Measurements from ENCODE around the gene PRR3.
A peak's percentile ranks its signal among the peaks of the same experiment; 100 is the strongest.
"Not testable (repeated sequence)": the region's sequence is repeated elsewhere in the genome, so short reads cannot be mapped to it uniquely, and the experiment has no call there.

Gene PRR3
- total RNA-seq, result 2.1 to 7.1 (median 4.7) reads per million in 18 experiments

DNA sequence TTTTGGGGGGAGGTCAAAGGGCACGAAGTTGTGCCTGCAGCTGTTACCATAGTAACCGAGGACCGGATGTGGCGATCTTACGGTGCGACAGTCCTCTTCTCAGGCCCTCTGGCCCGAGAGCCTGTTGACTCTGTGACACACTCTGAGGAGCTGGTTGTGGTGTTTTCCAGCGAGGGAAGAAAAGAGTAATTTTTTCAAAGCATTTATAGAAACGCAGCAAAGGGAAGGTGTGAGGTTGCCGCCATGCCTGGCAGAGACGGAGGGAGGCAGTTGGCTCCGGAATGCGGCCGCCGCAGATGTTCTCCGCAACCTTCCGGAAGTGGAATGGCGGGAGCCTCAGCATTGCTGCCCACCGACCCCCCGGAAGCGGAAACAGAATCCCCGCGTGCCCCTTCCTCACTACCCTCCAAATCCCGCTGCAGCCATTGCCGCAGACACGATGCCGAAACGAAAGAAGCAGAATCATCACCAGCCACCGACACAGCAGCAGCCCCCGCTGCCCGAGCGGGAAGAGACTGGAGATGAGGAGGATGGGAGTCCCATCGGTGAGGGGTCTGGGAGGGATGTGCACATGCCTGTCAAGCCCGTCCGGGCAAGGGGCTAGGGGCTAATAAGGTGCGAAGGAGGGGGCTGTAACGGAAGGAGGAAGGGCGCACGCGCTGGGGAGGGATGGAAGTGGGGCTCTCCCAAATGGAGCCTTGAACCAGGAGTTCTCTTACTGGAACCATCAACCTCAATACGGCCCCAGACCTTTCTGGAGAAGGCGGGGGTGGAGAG, at the start of gene PRR3:
TSS of gene PRR3 (plus strand) at position 390 of the 777 bp plus-strand sequence. CDS start at position 440, 50 bp downstream.
- peak; percentile 94 to 95 for DNase-seq

DNA sequence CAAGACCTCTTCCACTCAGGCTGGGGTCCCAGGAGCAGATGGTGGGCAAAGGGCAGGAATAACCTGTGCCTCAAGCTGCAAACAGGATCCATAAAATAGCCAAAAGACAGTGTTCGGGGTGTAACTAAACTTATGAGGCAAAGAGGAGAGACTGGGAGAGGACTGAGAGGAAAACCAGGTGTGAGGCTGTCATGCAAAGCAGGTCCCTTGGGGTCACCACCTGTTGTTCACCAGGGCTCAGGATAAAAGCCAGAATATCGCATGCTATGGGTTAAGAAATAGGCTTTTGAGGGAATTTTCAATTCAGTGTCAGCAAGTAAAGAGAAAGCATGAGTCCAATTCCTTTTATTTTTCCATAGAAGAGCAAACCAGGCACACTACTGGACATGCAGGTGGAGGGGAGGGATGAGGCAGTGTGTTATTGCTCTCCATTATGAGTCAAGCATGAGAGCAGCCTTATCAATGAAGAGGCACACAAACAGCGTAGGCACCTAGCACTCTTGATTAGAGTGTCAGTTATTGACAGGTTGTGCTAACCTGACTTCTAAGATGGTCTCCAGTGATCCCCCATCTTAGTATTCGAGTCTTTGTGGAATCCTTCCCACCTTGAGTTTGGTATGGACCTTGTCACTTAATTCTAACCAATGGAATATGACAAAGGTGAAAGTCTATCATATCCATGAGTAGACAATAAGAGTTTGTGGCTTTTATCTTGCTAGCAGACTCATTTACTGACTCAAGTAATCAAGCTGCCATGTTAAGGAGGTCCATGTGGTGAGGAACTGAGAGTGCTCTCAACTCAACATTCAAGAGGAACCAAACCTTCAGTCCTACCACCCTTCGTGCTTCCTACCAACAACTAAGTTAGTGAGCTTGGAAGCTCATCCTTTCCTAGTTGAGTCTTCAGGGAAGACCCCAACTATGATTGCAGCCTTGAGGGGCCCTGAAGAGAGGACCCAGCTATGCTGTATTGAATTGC, 49.0 kb upstream of the PRR3 start:
- peak; percentile 44 to 53 for DNase-seq

DNA sequence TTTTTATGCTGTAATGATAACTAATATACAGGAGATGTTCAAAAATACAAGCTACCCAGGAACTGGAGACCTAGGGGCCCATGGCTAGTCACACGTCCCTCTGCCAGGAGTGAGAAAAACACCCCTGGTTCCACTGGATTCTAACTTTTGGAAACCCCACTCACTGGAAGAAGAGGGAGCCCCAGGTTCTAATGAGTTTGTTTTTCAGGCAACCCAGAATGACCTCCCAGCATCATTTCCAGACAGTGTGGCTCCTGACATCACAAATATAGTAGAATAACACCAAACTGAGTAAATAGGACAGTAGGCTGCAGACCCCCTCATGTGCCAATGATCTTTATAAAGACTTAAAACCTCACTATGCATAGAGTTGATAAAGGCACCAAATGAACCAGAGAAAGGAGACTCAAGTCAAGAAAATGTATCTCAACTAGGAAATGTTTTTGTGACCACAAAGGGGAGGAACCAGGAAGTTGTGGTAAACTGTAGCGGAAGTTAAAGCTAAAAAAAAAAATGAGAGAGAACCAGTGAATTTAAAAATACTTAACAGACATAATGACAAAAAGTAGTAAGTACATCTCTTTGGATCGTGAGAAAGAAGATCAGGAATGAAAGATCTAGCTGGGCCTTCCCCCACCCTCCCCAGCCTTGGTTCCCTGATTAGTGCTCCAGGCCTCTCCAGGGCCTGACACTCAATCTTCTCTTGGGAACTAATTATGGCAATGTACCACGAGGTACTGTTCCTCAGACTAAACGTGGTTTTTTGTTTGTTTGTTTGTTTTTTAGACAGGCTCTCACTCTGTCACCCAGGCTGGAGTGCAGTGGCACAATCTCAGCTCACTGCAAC, 48.0 kb upstream of the PRR3 start:
- peak; percentile 69 to 83 for DNase-seq

- no peak for DNase-seq
Observed at GRCh38 chr6:30510419-30511168, 46.5 kb upstream of the PRR3 start.

- DNase-seq, result no peak
Observed at GRCh38 chr6:30511169-30511546, 45.9 kb upstream of the PRR3 start.

DNA sequence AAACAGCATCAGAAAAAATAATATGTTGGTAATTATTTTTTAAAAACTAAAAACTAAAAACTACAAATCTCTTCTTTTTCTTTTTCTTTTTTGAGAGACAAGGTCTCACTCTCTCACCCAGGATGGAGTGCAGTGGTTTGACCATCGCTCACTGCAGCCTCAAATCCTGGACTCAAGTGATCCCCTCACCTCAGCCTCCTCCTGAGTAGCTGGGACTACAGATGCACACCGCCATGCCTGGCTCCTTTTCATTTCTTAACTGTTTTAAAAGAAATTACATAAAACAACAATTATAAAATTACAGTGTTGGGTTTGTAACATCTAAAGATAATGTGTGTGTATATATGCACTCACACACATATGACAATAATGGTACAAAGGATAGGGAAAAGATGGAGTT, 43.6 kb upstream of the PRR3 start:
- no peak for DNase-seq

- DNase-seq, result no peak
Observed at GRCh38 chr6:30515106-30515505, 42.0 kb upstream of the PRR3 start.

GRCh38 chr6:30515944-30516753, 40.9 kb upstream of the PRR3 start:
- DNase-seq, result peak; percentile 99

DNA sequence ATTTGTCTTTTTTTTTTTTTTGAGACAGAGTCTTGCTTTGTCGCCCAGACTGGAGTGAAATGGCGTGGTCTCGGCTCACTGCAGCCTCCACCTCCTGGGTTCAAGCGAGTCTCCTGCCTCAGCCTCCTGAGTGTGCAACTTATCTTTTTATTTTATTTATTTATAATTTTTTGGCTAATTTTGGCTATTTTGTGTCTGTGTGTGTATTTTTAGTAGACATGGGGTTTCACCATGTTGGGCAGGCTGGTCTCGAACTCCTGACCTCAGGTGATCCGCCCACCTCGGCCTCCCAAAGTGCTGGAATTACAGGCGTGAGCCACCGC, 40.4 kb upstream of the PRR3 start:
- not testable (repeated sequence) for DNase-seq

GRCh38 chr6:30517767-30518504, 39.2 kb upstream of the PRR3 start:
- not testable (repeated sequence) for DNase-seq

DNA sequence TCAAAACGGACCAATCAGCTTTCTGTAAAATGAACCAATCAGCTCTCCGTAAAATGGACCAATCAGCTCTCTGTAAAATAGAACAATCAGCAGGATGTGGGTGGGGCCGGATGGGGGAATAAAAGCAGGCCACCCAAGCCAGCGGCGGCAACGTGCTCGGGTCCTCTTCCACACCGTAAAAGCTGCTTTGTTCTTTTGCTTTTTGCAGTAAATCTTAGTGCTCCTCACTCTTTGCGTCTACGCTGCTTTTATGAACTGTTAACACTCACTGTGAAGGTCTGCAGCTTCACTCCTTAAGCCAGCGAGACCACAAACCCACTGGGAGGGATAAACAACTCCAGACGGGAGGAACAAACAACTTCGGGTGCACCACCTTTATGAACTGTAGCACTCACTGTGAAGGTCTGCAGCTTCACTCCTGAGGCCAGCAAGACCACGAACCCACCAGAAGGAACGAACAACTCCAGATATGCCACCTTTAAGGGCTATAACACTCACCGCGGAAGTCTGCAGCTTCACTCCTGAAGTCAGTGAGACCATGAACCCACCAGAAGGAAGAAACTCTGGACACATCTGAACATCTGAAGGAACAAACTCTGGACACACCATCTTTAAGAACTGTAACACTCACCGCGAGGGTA, 38.5 kb upstream of the PRR3 start:
- DNase-seq, result not testable (repeated sequence)

DNA sequence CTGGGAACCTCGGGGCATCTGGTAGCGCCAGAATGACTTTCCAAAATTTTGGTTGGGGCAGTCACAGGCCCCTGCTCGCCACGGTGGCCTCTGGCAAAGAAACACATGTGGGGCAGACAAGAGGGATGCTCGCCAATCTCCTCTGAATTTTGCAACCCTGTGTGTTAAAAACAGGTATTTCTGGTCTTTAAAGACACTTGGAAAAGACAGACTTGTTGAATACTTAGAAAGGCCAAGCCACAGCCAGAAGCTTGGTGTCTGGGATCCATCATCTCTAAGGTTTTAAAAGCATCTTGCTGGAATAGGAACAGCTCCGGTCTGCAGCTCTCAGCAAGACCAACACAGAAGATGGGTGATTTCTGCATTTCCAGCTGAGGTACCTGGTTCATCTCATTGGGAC, 36.6 kb upstream of the PRR3 start:
- DNase-seq, result no peak

GRCh38 chr6:30521082-30521481, 36.0 kb upstream of the PRR3 start:
- DNase-seq, result not testable (repeated sequence)

DNA sequence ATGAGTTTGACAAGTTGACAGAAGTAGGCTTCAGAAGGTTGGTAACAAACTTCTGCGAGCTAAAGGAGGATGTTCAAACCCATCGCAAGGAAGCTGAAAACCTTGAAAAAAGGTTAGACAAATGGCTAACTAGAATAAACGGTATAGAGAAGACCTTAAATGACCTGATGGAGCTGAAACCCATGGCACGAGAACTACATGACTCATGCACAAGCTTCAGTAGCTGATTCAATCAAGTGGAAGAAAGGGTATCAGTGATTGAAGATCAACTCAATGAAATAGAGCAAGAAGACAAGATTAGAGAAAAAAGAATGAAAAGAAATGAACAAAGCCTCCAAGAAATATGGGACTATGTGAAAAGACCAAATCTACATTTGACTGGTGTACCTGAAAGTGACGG, 35.1 kb upstream of the PRR3 start:
- not testable (repeated sequence) for DNase-seq

GRCh38 chr6:30526444-30526843, 30.7 kb upstream of the PRR3 start:
- DNase-seq, result not testable (repeated sequence)

GRCh38 chr6:30529349-30529875, 27.7 kb upstream of the PRR3 start:
- peak; percentile 42 to 47 for DNase-seq

GRCh38 chr6:30530014-30530413, 27.1 kb upstream of the PRR3 start:
- DNase-seq, result peak; percentile 67 to 73

GRCh38 chr6:30533460-30534294, 23.4 kb upstream of the PRR3 start:
- no peak for DNase-seq
